Stomach (tissue), 9 donors: Measurements from ENCODE around the gene KCNA5. TPM values are rescaled to one million over a fixed set of nuclear protein-coding genes. Genes with fewer than 3 reads are reported as not detected.

Experiments
- DNase-seq, 2 donors: peaks; one replicate each; pipeline versions ENCODE4 v3.0.0 to v3.0.0-alpha.2; 2013 to 2019
- H3K27ac ChIP-seq, 5 donors: fragments of 200-600 bp in 4 of 5; sonication (generic) in 4 of 5; one replicate each; pipeline ENCODE4 v1.5.1; 2013 to 2019; ENCODE audit warnings: mild to moderate bottlenecking in 1 of 5, moderate library complexity in 1 of 5
- H3K27me3 ChIP-seq, 3 donors: fragments of 200-600 bp; sonication (generic); one replicate each; pipeline ENCODE4 v1.5.1; 2017 to 2019; ENCODE audit warnings: mixed run types in 1 of 3
- H3K36me3 ChIP-seq, 4 donors: fragments of 200-600 bp; sonication (generic); 1 replicate in 3 of 4; 2 replicates in 1 of 4; pipeline ENCODE4 v1.5.1; 2016 to 2019
- H3K4me1 ChIP-seq, 4 donors: fragments of 200-600 bp; sonication (generic); one replicate each; pipeline ENCODE4 v1.5.1; 2016 to 2019
- H3K4me3 ChIP-seq, 4 donors: fragments of 200-600 bp; sonication (generic) in 3 of 4; one replicate each; pipeline ENCODE4 v1.5.1; 2016 to 2019; ENCODE audit warnings: mild to moderate bottlenecking in 1 of 4
- H3K9me3 ChIP-seq, 4 donors: fragments of 200-600 bp; sonication (generic); one replicate each; pipeline ENCODE4 v1.5.1; 2016 to 2019
- CTCF ChIP-seq, 7 experiments: fragments of 450-650 bp in 4 of 7; fragments of 200-600 bp in 3 of 7; sonication (generic) in 3 of 7; IDR thresholded peaks; one replicate each; pipeline ENCODE4 v1.5.1; 2016 to 2019; ENCODE audit warnings: antibody characterized with exemption in 7 of 7, control low read depth in 2 of 7, mild to moderate bottlenecking in 1 of 7
- EP300 ChIP-seq: sonication (generic); formaldehyde crosslinking; IDR thresholded peaks from one replicate; pipeline ENCODE4 v1.6.1; 2017; ENCODE audit warnings: antibody characterized with exemption
- POLR2A ChIP-seq, 4 donors: fragments of 450-650 bp; IDR thresholded peaks; one replicate each; pipeline ENCODE4 v1.6.1; 2016; ENCODE audit warnings: antibody characterized with exemption in 4 of 4, control low read depth in 2 of 4, mild to moderate bottlenecking in 1 of 4, moderate library complexity in 1 of 4
- POLR2AphosphoS5 ChIP-seq, 3 donors: sonication (generic); formaldehyde crosslinking; IDR thresholded peaks; one replicate each; pipeline ENCODE4 v1.6.1; 2016; ENCODE audit warnings: antibody characterized with exemption in 3 of 3
- WGBS, 5 donors: extraction: QIAGEN DNeasy Blood & Tissue Kit in 3 of 5; methylation state at CpG; one replicate each; pipeline versions ENCODE4 v1.1.5 to v1.1.7; 2013 to 2018; 5-methylcytosine and 5-hydroxymethylcytosine counted together
- intact Hi-C: fragments of 100-400 bp; cut with DNase I; formaldehyde crosslinking; loops from one replicate; pipeline ENCODE4 v1.15.1; 2023; ENCODE audit warnings: low total_unique reads
- polyA plus RNA-seq, 3 donors: library from polyadenylated mRNA; stranded (reverse); fragments of 200-250 nt; gene quantifications; one replicate each; pipeline ENCODE4 v1.2.3, GENCODE V29; 2013
- total RNA-seq, 5 donors: library from RNA; depleted of rRNA; stranded (reverse); fragments of >200 nt; gene quantifications; one replicate each; pipeline versions ENCODE4 v1.1.0 to v1.2.3, GENCODE V29; 2014 to 2016
- donor health status: healthy with polysubstance abuse.
- donor health status: Bipolar disorder and iron deficiency.
- donor health status: healthy.

Gene KCNA5
- total and polyA plus RNA-seq, 8 donors = 0.58 to 6.5 (median 3.5) TPM; not detected in 3

DNA sequence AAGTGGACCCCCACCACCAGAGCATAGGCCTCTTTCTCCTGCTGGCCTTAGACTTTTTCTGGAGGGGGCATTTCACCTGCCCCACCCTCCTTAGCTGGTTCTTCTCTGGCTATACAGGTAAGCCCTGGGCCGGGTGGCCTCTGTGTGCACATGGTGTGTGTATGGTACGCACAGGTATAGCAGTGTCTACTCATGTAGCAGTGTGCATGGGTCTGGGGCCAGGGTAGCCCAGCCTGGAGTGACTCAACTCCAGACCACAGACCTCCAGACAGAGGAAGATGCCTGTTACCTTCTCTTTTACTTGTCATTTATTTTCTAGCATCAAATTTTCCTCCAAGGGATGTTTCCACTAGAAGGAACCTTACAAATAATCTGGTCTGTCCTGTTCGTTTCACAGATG is 6.9 kb downstream of the KCNA5 start:
- intact Hi-C loops = no loop called here
- H3K36me3 ChIP-seq = no peaks in the 10 kb centered on the region
- WGBS, 5 donors = 68 to 79% (median 68%) methylated on average over 3 of the region's 3 CpGs

DNA sequence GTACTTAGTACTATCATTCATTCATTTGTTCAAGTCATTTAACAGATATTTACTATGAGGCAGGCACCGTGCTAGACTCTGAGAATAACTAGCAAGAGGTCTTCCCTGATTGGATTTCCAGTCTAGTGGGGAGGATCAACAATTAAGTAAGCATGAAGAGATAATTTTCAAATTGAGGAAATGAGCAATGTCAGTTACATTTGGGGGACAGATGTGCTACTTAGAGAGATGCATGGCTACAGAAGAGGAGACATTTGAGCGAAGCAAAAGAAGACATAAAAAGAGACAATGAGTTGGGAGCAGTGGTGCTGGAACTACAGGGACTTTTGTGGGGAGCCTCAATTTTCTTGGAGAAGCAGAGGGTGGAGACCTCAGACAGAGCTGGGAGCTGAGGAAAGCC is 7.7 kb downstream of the KCNA5 start:
- TF ChIP-seq POLR2A (IDR thresholded peaks at IDR 0.05) (no peak), POLR2AphosphoS5 (IDR thresholded peaks at IDR 0.05) (no peak)
- H3K27ac ChIP-seq = no peak overlapping the region
- H3K4me1 ChIP-seq = peaks cover 0 to 24% (median 7%) of the 10 kb centered on the region in 4 donors
- no peak for DNase-seq
- no peaks in the 10 kb centered on the region for H3K36me3 ChIP-seq
- H3K27me3 ChIP-seq = peaks cover 0 to 20% (median 0%) of the 10 kb centered on the region in 3 donors
- H3K4me3 ChIP-seq = no peak overlapping the region
- H3K9me3 ChIP-seq = no peaks in the 10 kb centered on the region
- 79 to 94% (median 83%) methylated on average over 2 of the region's 2 CpGs for WGBS, 5 donors
- intact Hi-C loops = no loop called here

More for the DNA sequence above, 6.9 kb downstream of the KCNA5 start:
- no peaks in the 10 kb centered on the region for H3K9me3 ChIP-seq
- H3K27me3 ChIP-seq = peaks cover 0 to 26% (median 0%) of the 10 kb centered on the region in 3 donors
- H3K4me3 ChIP-seq = no peak overlapping the region
- no peak for TF ChIP-seq POLR2A (IDR thresholded peaks at IDR 0.05)
- no peak for TF ChIP-seq EP300
- no peak for TF ChIP-seq CTCF (IDR thresholded peaks at IDR 0.05)
- TF ChIP-seq POLR2AphosphoS5 (IDR thresholded peaks at IDR 0.05) = no peak
- H3K4me1 ChIP-seq = peaks cover 0 to 24% (median 7%) of the 10 kb centered on the region in 4 donors
- no peak overlapping the region for H3K27ac ChIP-seq
- no peak for DNase-seq

DNA sequence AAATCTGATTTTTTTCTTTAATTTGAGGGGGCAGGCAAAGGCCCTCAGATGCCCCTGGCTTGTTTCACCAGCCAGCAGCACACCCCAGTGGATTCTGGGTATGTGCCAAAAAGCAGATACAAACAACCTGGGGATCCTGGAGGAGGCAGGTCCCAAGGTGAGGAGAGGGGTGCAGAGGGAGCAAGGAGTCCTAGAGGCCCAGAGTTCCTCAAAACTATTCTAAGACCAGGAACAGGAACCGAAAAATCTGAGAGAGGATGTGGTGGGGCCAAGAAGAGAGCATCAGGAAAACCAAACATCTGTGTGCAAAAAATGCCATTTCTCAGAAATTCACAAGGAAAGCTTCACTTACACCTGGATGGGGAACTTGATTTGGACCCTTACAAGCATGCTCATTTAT is 8.2 kb downstream of the KCNA5 start:
- H3K27me3 ChIP-seq = peaks cover 0 to 14% (median 0%) of the 10 kb centered on the region in 3 donors
- TF ChIP-seq CTCF (IDR thresholded peaks at IDR 0.05) (no peak), POLR2AphosphoS5 (IDR thresholded peaks at IDR 0.05) (no peak), POLR2A (IDR thresholded peaks at IDR 0.05) (no peak), EP300 (no peak)
- H3K4me3 ChIP-seq = no peak overlapping the region
- H3K9me3 ChIP-seq = no peaks in the 10 kb centered on the region
- WGBS, 5 donors = 53 to 71% (median 65%) methylated on average over 1 of the region's 1 CpG
- peaks cover 0 to 24% (median 7%) of the 10 kb centered on the region in 4 donors for H3K4me1 ChIP-seq
- H3K36me3 ChIP-seq = no peaks in the 10 kb centered on the region
- no peak for DNase-seq
- intact Hi-C loops = no loop called here
- H3K27ac ChIP-seq = no peak overlapping the region

GRCh38 chr12:5052348-5052747 is 8.7 kb downstream of the KCNA5 start:
- 60 to 74% (median 66%) methylated on average over 4 of the region's 4 CpGs for whole genome bisulfite sequencing, 5 donors
- Histone ChIP-seq H3K4me3 (no peak overlapping the region), H3K36me3 (no peaks in the 10 kb centered on the region), H3K27me3 (peaks cover 0 to 10% (median 0%) of the 10 kb centered on the region in 3 donors), H3K27ac (no peak overlapping the region), H3K4me1 (peaks cover 0 to 24% (median 7%) of the 10 kb centered on the region in 4 donors), H3K9me3 (no peaks in the 10 kb centered on the region)
- TF ChIP-seq POLR2A (IDR thresholded peaks at IDR 0.05) (no peak), POLR2AphosphoS5 (IDR thresholded peaks at IDR 0.05) (no peak), CTCF (IDR thresholded peaks at IDR 0.05) (no peak), EP300 (no peak)
- DNase-seq = no peak
- intact Hi-C loops = no loop called here

GRCh38 chr12:5059358-5059757 is 15.7 kb downstream of the KCNA5 start:
- Histone ChIP-seq H3K4me3 (no peak overlapping the region), H3K27me3 (no peaks in the 10 kb centered on the region), H3K36me3 (no peaks in the 10 kb centered on the region), H3K27ac (no peak overlapping the region), H3K9me3 (no peaks in the 10 kb centered on the region), H3K4me1 (peaks cover 0 to 9% (median 0%) of the 10 kb centered on the region in 4 donors)
- DNase-seq = no peak
- intact Hi-C loops = no loop called here
- TF ChIP-seq EP300 (no peak), CTCF (IDR thresholded peaks at IDR 0.05) (no peak), POLR2AphosphoS5 (IDR thresholded peaks at IDR 0.05) (no peak), POLR2A (IDR thresholded peaks at IDR 0.05) (no peak)
- 52 to 67% (median 61%) methylated on average over 6 of the region's 6 CpGs for WGBS, 5 donors
